Spinal cord (tissue), 10 donors: ENCODE data around the gene FARP1. TPM values are rescaled to one million over a fixed set of nuclear protein-coding genes. Genes with fewer than 3 reads are reported as not detected.

Source experiments
- DNase-seq, 6 donors: peaks; one replicate each; pipeline versions ENCODE4 v3.0.0 to v3.0.0-alpha.2; 2013 to 2015; ENCODE audit warnings: low spot score in 6 of 6, low read depth in 4 of 6
- H3K27ac ChIP-seq: one replicate; pipeline ENCODE4 v1.5.1; 2013; ENCODE audit warnings: low read depth, low read length, control low read depth
- H3K27me3 ChIP-seq: one replicate; pipeline ENCODE4 v1.6.1; 2013; ENCODE audit warnings: low read length; ENCODE audit not compliant: control insufficient read depth, insufficient read depth
- H3K36me3 ChIP-seq: one replicate; pipeline ENCODE4 v1.6.1; 2013; ENCODE audit warnings: low read length; ENCODE audit not compliant: control insufficient read depth, insufficient read depth
- H3K4me1 ChIP-seq: one replicate; pipeline ENCODE4 v1.6.1; 2013; ENCODE audit warnings: low read length; ENCODE audit not compliant: control insufficient read depth, insufficient read depth
- H3K4me3 ChIP-seq: one replicate; pipeline ENCODE4 v1.5.1; 2013; ENCODE audit warnings: low read depth, low read length, control low read depth
- H3K9me3 ChIP-seq: one replicate; pipeline ENCODE4 v1.6.1; 2013; ENCODE audit warnings: low read length; ENCODE audit not compliant: control insufficient read depth, insufficient read depth
- WGBS: methylation state at CpG from one replicate; pipeline ENCODE4 v1.1.5; 2013; ENCODE audit warnings: missing lambda C conversion rate; ENCODE audit not compliant: insufficient coverage; 5-methylcytosine and 5-hydroxymethylcytosine counted together
- polyA plus RNA-seq, 2 donors: library from polyadenylated mRNA; unstranded; fragments of 120-200 nt; gene quantifications; one replicate each; pipeline ENCODE4 v1.2.1, GENCODE V29; 2013; ENCODE audit not compliant: insufficient read length in 2 of 2
- total RNA-seq, 2 donors: library from RNA; depleted of rRNA in 1 of 2; stranded (reverse); fragments of 120-200 nt in 1 of 2; fragments of >200 nt in 1 of 2; gene quantifications; one replicate each; pipeline versions ENCODE4 v1.2.3 to v1.2.4, GENCODE V29; 2013 to 2014
- donor health status: healthy.

FARP1 gene
- total and polyA plus RNA-seq, 4 donors = 44.0 to 134 (median 90.5) TPM

DNA sequence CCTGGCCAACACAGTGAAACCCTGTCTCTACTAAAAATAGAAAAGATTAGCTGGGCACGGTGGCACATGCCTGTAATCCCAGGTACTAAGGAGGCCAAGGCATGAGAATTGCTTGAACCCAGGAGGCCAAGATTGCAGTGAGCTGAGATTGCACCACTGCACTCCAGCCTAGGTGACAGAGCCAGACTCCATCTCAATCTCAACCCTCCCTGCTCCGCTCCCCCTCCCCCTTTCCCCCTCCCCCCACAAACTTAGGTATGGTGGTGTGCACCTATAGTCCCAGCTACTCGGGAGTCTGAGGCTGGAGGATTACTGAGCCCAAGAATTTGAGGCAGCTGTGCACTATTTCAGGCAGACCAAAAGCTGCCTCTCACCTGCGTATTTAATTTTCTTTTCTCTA, 55.8 kb downstream of the FARP1 start:
- DNase-seq = no peak
- Histone ChIP-seq H3K36me3 (peaks cover 3% of the 10 kb centered on the region), H3K27me3 (no peaks in the 10 kb centered on the region), H3K27ac (no peak overlapping the region), H3K4me1 (peaks cover 8% of the 10 kb centered on the region), H3K4me3 (no peak overlapping the region), H3K9me3 (peaks cover 3% of the 10 kb centered on the region)
- 83% methylated on average over 3 of the region's 4 CpGs for WGBS

DNA sequence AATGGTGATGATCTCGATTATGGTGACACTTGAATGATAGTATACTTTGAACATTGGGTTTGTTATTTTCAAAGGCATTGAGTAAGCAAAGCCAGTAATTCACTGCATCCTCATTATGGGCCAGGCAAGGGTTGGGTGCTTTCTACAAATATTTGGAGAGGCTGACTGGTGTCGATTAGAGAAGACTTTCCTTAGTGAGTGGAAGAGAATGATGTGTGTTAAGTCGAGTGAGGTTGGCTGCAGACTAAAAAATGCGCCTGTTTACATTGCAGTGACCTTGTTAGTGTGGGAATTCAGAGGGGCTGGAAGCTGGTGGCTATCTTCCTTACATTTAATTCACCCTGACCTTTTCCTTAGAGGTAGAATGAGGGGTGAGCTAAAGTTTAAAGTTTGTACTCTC, 56.6 kb downstream of the FARP1 start:
- Histone ChIP-seq H3K27me3 (no peaks in the 10 kb centered on the region), H3K4me3 (no peak overlapping the region), H3K4me1 (peaks cover 8% of the 10 kb centered on the region), H3K27ac (no peak overlapping the region), H3K9me3 (peaks cover 3% of the 10 kb centered on the region), H3K36me3 (peaks cover 3% of the 10 kb centered on the region)
- DNase-seq = peak in 1 of 6 donors; percentile 45
- WGBS = 23% methylated on average over 2 of the region's 4 CpGs

DNA sequence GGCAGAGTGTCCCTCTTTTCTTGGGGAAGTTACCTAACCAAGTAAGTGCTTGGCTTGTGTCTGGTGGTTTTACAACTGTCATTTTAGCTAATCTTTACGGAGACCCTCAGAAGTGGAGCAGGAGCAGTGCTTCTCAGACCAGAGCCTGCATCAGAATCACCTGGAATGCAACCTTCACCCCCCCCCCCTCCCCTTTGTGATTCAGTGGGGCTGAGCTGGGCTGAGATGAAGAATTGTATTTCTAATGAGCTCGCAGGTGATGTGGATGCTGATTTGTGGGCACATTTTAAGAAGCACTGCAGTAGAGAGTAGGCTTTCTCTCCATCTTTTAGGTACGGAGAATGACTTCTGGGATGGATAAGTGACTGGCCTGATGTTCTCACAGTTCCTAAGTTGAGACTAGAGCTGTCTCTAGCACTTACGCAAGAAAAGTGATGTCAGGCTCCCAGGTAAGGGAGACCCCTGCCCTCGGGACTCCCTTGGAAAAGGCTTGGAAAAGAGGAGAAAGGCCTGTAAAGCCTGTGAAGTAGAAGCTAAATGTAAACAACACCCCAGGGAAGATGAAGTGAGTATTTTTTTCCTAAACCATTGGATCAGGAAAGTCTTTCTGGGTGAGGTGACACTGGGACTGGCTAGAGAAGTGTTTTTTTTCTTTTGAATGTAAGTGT, 57.5 kb downstream of the FARP1 start:
- no peak for DNase-seq
- H3K27me3 ChIP-seq = no peaks in the 10 kb centered on the region
- no peak overlapping the region for H3K4me3 ChIP-seq
- no peak overlapping the region for H3K27ac ChIP-seq
- peaks cover 3% of the 10 kb centered on the region for H3K36me3 ChIP-seq
- H3K4me1 ChIP-seq = peaks cover 8% of the 10 kb centered on the region
- 83% methylated on average over 4 of the region's 5 CpGs for WGBS
- H3K9me3 ChIP-seq = peaks cover 6% of the 10 kb centered on the region

DNA sequence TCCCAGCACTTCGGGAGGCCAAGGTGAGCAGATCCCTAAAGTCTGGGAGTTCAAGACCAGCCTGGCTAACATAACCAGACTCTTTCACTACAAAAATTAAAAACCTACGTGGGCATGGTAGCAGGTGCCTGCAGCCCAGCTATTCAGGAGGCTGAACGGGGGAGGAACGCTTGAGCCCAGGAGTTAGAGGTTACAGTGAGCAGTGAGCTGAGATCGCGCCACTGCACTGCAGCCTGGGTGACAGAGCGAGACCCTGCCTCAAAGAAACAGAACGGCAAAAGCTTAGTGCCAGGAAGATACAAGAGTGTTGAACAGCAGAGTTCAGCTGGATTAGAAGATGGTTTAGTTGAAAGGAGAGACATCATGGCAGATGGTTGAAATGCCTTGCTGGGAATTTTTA, 58.3 kb downstream of the FARP1 start:
- Histone ChIP-seq H3K36me3 (peaks cover 3% of the 10 kb centered on the region), H3K4me3 (no peak overlapping the region), H3K27ac (no peak overlapping the region), H3K27me3 (no peaks in the 10 kb centered on the region), H3K4me1 (peaks cover 8% of the 10 kb centered on the region), H3K9me3 (peaks cover 8% of the 10 kb centered on the region)
- WGBS = 80% methylated on average over 6 of the region's 8 CpGs
- no peak for DNase-seq

DNA sequence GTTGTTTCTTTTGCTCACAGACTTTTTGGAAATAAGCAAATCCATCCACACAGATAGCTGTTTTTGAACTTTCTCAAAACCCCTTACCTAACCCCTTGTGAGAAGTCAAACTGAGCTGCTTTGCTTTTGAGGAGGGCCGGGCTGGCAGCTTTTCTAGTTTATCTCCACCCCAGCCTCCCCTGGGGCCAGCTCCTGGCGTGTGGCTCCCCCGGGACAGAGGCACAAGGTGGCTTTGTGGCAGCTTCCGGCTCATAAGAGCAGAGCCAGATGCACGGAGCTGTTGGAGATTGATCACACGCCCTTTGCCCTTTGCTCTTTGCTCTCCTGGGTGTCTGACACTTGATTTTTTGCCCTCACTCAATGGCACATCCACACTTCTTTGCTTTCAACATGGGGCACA, 59.1 kb downstream of the FARP1 start:
- WGBS = 43% methylated on average over 6 of the region's 6 CpGs
- Histone ChIP-seq H3K4me1 (peaks cover 8% of the 10 kb centered on the region), H3K27ac (no peak overlapping the region)

DNA sequence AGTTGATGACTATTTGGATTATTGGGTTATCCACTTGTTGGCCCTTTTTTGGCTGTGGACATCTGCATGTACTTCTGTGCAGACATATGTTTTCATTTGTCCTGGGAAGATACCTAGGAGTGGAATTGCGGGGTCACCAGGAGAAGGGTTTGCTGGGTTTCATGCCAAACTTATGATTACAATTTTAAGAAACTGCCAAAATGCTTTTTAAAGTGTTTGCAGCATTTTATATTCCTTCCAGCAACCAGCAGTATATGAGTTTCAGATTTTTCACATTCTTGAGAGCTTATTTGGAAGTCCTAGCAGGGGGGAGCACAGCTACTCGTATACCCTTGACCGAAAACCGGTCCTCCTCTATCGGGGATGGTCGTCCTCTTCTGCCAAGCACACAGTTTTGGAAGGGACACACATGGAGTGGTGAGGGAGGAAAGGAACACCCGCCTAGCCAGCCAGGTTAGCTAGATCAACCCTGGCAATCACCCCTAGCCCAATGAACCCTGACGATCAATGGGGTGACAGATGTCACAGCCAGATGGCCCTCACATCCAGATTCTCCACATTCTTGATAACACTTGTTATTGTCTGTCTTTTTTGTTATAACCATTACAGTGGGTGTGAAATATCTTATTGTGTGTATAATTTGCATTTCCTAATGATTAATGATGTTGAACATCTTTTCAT, 60.9 kb downstream of the FARP1 start:
- Histone ChIP-seq H3K4me1 (peaks cover 10% of the 10 kb centered on the region), H3K36me3 (peaks cover 3% of the 10 kb centered on the region), H3K4me3 (no peak overlapping the region), H3K27me3 (no peaks in the 10 kb centered on the region), H3K9me3 (peaks cover 9% of the 10 kb centered on the region), H3K27ac (no peak overlapping the region)
- DNase-seq = no peak
- WGBS = no CpG with 5 or more reads among the region's 8 CpGs

More for the DNA sequence above, 59.1 kb downstream of the FARP1 start:
- H3K4me3 ChIP-seq = no peak overlapping the region
- DNase-seq = no peak
- peaks cover 3% of the 10 kb centered on the region for H3K36me3 ChIP-seq
- H3K27me3 ChIP-seq = no peaks in the 10 kb centered on the region
- H3K9me3 ChIP-seq = peaks cover 9% of the 10 kb centered on the region

DNA sequence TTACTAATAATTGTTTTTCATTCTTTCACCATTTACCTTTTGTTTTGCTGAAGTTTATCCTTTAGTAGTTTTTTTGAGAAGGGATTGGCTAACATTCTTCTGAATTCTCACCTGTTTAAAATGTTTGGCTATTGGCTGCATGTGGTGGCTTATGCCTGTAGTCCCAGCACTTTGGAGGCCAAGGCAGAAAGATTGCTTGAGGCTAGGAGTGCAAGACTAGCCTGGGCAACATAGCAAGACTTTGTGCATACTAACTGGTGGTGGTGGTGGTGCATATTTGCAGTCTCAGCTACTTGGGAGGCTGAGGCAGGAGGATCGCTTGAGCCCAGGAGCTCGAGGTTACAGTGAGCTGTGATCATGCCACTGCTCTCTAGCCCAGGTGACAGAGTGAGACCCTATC, 61.7 kb downstream of the FARP1 start:
- H3K4me1 ChIP-seq = peaks cover 10% of the 10 kb centered on the region
- no peak overlapping the region for H3K4me3 ChIP-seq
- H3K9me3 ChIP-seq = peaks cover 9% of the 10 kb centered on the region
- no peak overlapping the region for H3K27ac ChIP-seq
- no CpG with 5 or more reads among the region's 2 CpGs for WGBS
- DNase-seq = no peak
- H3K36me3 ChIP-seq = peaks cover 3% of the 10 kb centered on the region
- no peaks in the 10 kb centered on the region for H3K27me3 ChIP-seq

DNA sequence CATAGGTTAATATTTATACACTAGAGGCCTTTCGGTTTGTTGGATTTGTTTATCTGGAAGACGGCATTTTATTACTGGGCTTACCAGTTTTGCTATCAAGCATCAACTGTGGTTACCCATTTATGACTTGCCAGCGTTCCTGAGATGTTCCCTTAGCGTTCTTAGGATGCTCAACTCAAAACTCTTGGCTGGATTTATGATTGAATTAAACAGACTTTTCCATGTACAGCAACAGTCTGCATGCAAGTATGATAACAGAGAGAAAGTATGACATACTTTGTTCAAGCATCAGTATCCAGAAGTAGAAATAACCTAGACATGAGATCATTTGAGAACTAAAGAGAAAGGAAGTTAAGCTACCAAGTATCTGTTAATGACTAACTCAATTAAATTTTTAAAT, 64.1 kb downstream of the FARP1 start:
- H3K27ac ChIP-seq = no peak overlapping the region
- no peaks in the 10 kb centered on the region for H3K27me3 ChIP-seq
- H3K36me3 ChIP-seq = no peaks in the 10 kb centered on the region
- H3K4me3 ChIP-seq = no peak overlapping the region
- DNase-seq = no peak
- H3K9me3 ChIP-seq = peaks cover 9% of the 10 kb centered on the region
- peaks cover 6% of the 10 kb centered on the region for H3K4me1 ChIP-seq
- 62% methylated on average over 3 of the region's 4 CpGs for WGBS

DNA sequence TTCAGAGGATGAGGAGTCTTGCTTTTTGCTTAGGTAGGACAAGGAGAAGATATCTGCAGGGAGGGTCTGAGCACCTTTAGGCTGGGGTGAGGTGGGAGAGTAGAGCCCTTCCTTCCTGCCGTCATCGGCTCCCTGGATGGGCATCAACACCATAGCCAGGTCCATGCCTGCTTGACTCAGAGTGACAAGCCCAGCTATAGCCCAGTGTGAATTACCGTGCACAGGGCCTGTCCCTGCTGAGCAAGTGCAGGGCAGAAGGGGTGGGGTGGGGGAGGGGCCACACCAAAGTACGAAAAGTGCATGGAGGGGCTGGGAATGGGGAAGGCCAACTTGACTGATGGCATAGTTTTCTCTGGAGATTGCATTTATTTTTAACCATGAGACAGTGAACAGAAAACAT, 64.5 kb downstream of the FARP1 start:
- 65% methylated on average over 4 of the region's 4 CpGs for WGBS
- peaks cover 3% of the 10 kb centered on the region for H3K4me1 ChIP-seq
- H3K27me3 ChIP-seq = no peaks in the 10 kb centered on the region
- no peaks in the 10 kb centered on the region for H3K36me3 ChIP-seq
- H3K4me3 ChIP-seq = no peak overlapping the region
- H3K27ac ChIP-seq = no peak overlapping the region
- peaks cover 9% of the 10 kb centered on the region for H3K9me3 ChIP-seq
- no peak for DNase-seq

DNA sequence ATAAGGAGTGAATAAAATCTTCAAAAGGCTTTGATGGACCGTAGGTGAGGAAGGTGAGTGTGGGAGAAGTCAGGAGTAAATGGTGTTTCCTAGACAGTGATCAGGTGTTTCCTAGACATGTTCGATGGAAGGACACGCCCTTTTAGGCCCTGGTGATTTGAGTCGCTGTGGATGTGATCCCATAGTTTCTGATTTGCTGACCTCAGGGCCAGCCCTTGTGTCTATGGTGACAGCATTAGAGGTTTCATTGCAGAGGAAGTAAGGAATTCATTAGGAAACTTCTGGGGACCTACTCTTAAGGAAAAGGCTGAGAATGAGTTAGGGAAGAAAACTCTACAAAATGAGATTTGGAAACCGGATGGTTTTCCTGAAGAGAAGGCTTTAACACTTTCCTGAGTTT, 65.7 kb downstream of the FARP1 start:
- H3K4me3 ChIP-seq = no peak overlapping the region
- WGBS = 91% methylated on average over 4 of the region's 5 CpGs
- H3K36me3 ChIP-seq = peaks cover 6% of the 10 kb centered on the region
- H3K4me1 ChIP-seq = peaks cover 9% of the 10 kb centered on the region
- no peak for DNase-seq
- H3K27ac ChIP-seq = no peak overlapping the region
- peaks cover 7% of the 10 kb centered on the region for H3K9me3 ChIP-seq
- H3K27me3 ChIP-seq = no peaks in the 10 kb centered on the region
